Kidney (tissue), 14 donors: ENCODE data around the gene TESK1. TPM values are rescaled to one million over a fixed set of nuclear protein-coding genes. Genes with fewer than 3 reads are reported as not detected.

Experiments used
- DNase-seq, 5 donors: peaks; one replicate each; pipeline ENCODE4 v3.0.0-alpha.2; 2013 to 2020
- FAIRE-seq: peaks from 2 replicates; lab custom pipeline; 2012; peaks lifted over from hg19 to GRCh38; lab: Jason Lieb, UNC
- H3K27ac ChIP-seq, 2 donors: one replicate each; pipeline ENCODE4 v1.7.0; 2013; ENCODE audit warnings: low read depth in 2 of 2, low read length in 2 of 2, inconsistent platforms in 1 of 2
- H3K27me3 ChIP-seq: one replicate; pipeline ENCODE4 v1.7.1; 2013; ENCODE audit warnings: low read length, inconsistent platforms; ENCODE audit not compliant: control insufficient read depth, insufficient read depth
- H3K36me3 ChIP-seq, 3 donors: one replicate each; pipeline versions ENCODE4 v1.7.0 to v1.7.1; 2013; ENCODE audit warnings: low read length in 3 of 3, control low read depth in 1 of 3, inconsistent platforms in 1 of 3; ENCODE audit not compliant: insufficient read depth in 3 of 3, control insufficient read depth in 2 of 3
- H3K4me1 ChIP-seq, 3 donors: one replicate each; pipeline versions ENCODE4 v1.7.0 to v1.7.1; 2013; ENCODE audit warnings: low read length in 3 of 3, inconsistent platforms in 1 of 3, low read depth in 1 of 3; ENCODE audit not compliant: control insufficient read depth in 2 of 3, insufficient read depth in 2 of 3
- H3K4me3 ChIP-seq, 3 donors: one replicate each; pipeline versions ENCODE4 v1.7.0 to v1.8.1; 2013; ENCODE audit warnings: low read length in 3 of 3, control low read depth in 1 of 3, inconsistent platforms in 1 of 3
- H3K9ac ChIP-seq, 3 donors: one replicate each; pipeline versions ENCODE4 v1.7.0 to v1.7.1; 2013; ENCODE audit warnings: low read length in 3 of 3, control low read depth in 1 of 3, inconsistent platforms in 1 of 3
- H3K9me3 ChIP-seq, 3 donors: one replicate each; pipeline versions ENCODE4 v1.7.0 to v1.7.1; 2013; ENCODE audit warnings: low read length in 3 of 3, control low read depth in 1 of 3, inconsistent platforms in 1 of 3; ENCODE audit not compliant: control insufficient read depth in 2 of 3, insufficient read depth in 1 of 3
- CTCF ChIP-seq: IDR thresholded peaks from 3 replicates; pipeline ENCODE4 v1.5.1; 2012; ENCODE audit warnings: mild to moderate bottlenecking, moderate library complexity, borderline replicate concordance; ENCODE audit not compliant: insufficient read depth; ENCODE audit errors: extremely low read depth
- intact Hi-C: fragments of 100-400 bp; cut with DNase I; formaldehyde crosslinking; loops from one replicate; pipeline ENCODE4 v1.11.1; 2022
- polyA plus RNA-seq: library from polyadenylated mRNA; stranded (reverse); fragments of 350-450 nt; fragmentation: Illumina TruSeq; extraction: RNeasy Lipid Tissue Mini Kit (QIAGEN cat#74804); gene quantifications from one replicate; pipeline ENCODE4 v1.2.3, GENCODE V29; 2014; ENCODE audit warnings: low read depth, low replicate concordance; ENCODE audit not compliant: insufficient read depth
- total RNA-seq: library from RNA; stranded (reverse); fragmentation: NEBNext Ultra II Directional; extraction: Animal tissue kit (Norgen Biotek cat#: 25700); gene quantifications from one replicate; pipeline ENCODE4 v1.2.1, GENCODE V29; 2021
- donor health status: control.
- donor health status: control.
- donor health status: control.
- donor health status: control.
- donor health status: control.
- donor health status: DM: yes; HTN: yes; CAD: no.
- donor health status: Normal renal cell carcinoma (clear cell type).

Gene TESK1
- total and polyA plus RNA-seq, 2 donors from 2014 or later = 34.6 to 35.8 TPM

- intact Hi-C loops = no loop called here
- Histone ChIP-seq H3K4me3 (no peak within 1 kb of the TSS), H3K4me1 (peaks cover 0 to 3% (median 0%) of the 10 kb centered on the region in 3 donors)
Measured at GRCh38 chr9:35650341-35651158, 45.5 kb downstream of the TESK1 start, which contains the start of gene SIT1. TSS of gene SIT1 (minus strand) at chr9:35650931. CDS start at chr9:35650853, 78 bp downstream.

GRCh38 chr9:35651956-35652828 is 47.1 kb downstream of the TESK1 start:
- no peak overlapping the region for H3K27ac ChIP-seq
- peaks cover 0 to 4% (median 4%) of the 10 kb centered on the region in 3 donors for H3K4me1 ChIP-seq
- no peaks in the 10 kb centered on the region for H3K9me3 ChIP-seq
- TF ChIP-seq CTCF = no peak
- no peak overlapping the region for H3K9ac ChIP-seq
- no peaks in the 10 kb centered on the region for H3K27me3 ChIP-seq
- FAIRE-seq (no peak), DNase-seq (peak in 1 of 5 donors; percentile 24)
- intact Hi-C loops = no loop called here
- H3K4me3 ChIP-seq = no peak overlapping the region
- H3K36me3 ChIP-seq = no peaks in the 10 kb centered on the region

More at GRCh38 chr9:35650341-35651158, 45.5 kb downstream of the TESK1 start, which contains the start of gene SIT1:
- no peaks in the 10 kb centered on the region for H3K36me3 ChIP-seq
- no peaks in the 10 kb centered on the region for H3K9me3 ChIP-seq
- H3K27ac ChIP-seq = no peak within 1 kb of the TSS
- TF ChIP-seq CTCF = no peak
- FAIRE-seq = no peak
- H3K27me3 ChIP-seq = no peaks in the 10 kb centered on the region
- peak in 1 of 5 donors; percentile 79 for DNase-seq
- no peak within 1 kb of the TSS for H3K9ac ChIP-seq

GRCh38 chr9:35652829-35653209 is 47.8 kb downstream of the TESK1 start:
- Histone ChIP-seq H3K4me1 (peaks cover 0 to 4% (median 4%) of the 10 kb centered on the region in 3 donors), H3K27ac (no peak overlapping the region), H3K27me3 (no peaks in the 10 kb centered on the region), H3K4me3 (no peak overlapping the region), H3K9ac (no peak overlapping the region), H3K9me3 (no peaks in the 10 kb centered on the region), H3K36me3 (no peaks in the 10 kb centered on the region)
- no peak for FAIRE-seq
- peak in 2 of 5 donors; percentile 22 to 24 for DNase-seq
- intact Hi-C loops = no loop called here
- no peak for TF ChIP-seq CTCF
